ENCODE data around the gene SYT1. TPM values are rescaled to one million over a fixed set of nuclear protein-coding genes. Genes with fewer than 3 reads are reported as not detected.

Gene SYT1
- total RNA-seq, 1 experiment from 2014 or later = 0.63 TPM

Small RNA genes lying within 50 kb of the gene (small RNA-seq; reads per million reads assigned to genes)
- not detected for gene MIR1252
